T-cell (primary cell): ENCODE measurements around the gene PNMA1. TPM values are rescaled to one million over a fixed set of nuclear protein-coding genes. Genes with fewer than 3 reads are reported as not detected.

Experiments used
- ATAC-seq, 4 experiments: fragments of 200-7000 bp in 3 of 4; fragments of 150-1000 bp in 1 of 4; cut with Tn5 transposase; replicated peaks in 1 of 4; 1 replicate in 3 of 4; 2 replicates in 1 of 4; pipeline ENCODE4 v1.10.0; 2021; ENCODE audit warnings: moderate library complexity in 3 of 4, mild to moderate bottlenecking in 2 of 4, moderate number of reproducible peaks in 1 of 4
- CTCF ChIA-PET, 2 donors: fragments of 300-600 bp; sonication (Branson Sonifier 250); formaldehyde crosslinking; loops; one replicate each; lab custom pipeline; 2022; ENCODE audit warnings: antibody characterized with exemption in 2 of 2; lab: Charles Lee
- POLR2A ChIA-PET, 2 donors: fragments of 300-600 bp; sonication (Branson Sonifier 250); formaldehyde crosslinking; loops; one replicate each; lab custom pipeline; 2022; ENCODE audit warnings: antibody characterized with exemption in 2 of 2; lab: Charles Lee
- DNase-seq, 35 experiments: peaks; one replicate each; pipeline versions ENCODE4 v3.0.0 to v3.0.0-alpha.2; 2013 to 2023
- H3K27ac ChIP-seq: one replicate; pipeline ENCODE4 v1.5.1; 2013; ENCODE audit warnings: low read length
- H3K27me3 ChIP-seq, 2 experiments: replicated peaks in 1 of 2; 1 replicate in 1 of 2; 2 replicates in 1 of 2; pipeline versions ENCODE4 v1.6.1 to v1.7.0; 2013; ENCODE audit warnings: low read length in 1 of 2, mixed read lengths in 1 of 2; ENCODE audit not compliant: control insufficient read depth in 2 of 2, insufficient read depth in 2 of 2; ENCODE audit errors: extremely low read depth in 1 of 2
- H3K36me3 ChIP-seq, 2 donors: 1 replicate in 1 of 2; 2 replicates in 1 of 2; pipeline versions ENCODE4 v1.6.1 to v1.7.0; 2013; ENCODE audit warnings: low read length in 1 of 2; ENCODE audit not compliant: control insufficient read depth in 2 of 2, insufficient read depth in 1 of 2; ENCODE audit errors: extremely low read depth in 1 of 2
- H3K4me1 ChIP-seq, 2 experiments: 1 replicate in 1 of 2; 2 replicates in 1 of 2; pipeline versions ENCODE4 v1.6.1 to v1.7.0; 2013; ENCODE audit warnings: low read length in 2 of 2, mixed read lengths in 1 of 2; ENCODE audit not compliant: insufficient read depth in 2 of 2, control insufficient read depth in 1 of 2; ENCODE audit errors: extremely low read depth in 1 of 2
- H3K4me3 ChIP-seq, 2 donors: 1 replicate in 1 of 2; 2 replicates in 1 of 2; pipeline versions ENCODE4 v1.5.1 to v1.7.0; 2013; ENCODE audit warnings: mild to moderate bottlenecking in 2 of 2, low read length in 1 of 2, moderate library complexity in 1 of 2; ENCODE audit not compliant: control insufficient read depth in 1 of 2; ENCODE audit errors: extremely low read depth in 1 of 2
- H3K9me3 ChIP-seq: 2 replicates; pipeline ENCODE4 v1.7.0; 2013
- H3K27ac Mint-ChIP-seq, 2 donors: one replicate each; pipeline ENCODE4 v1.8.0; 2020 to 2021; ENCODE audit warnings: mild to moderate bottlenecking in 2 of 2, mixed read lengths in 2 of 2
- H3K27me3 Mint-ChIP-seq, 2 donors: one replicate each; pipeline ENCODE4 v1.8.0; 2021 to 2022; ENCODE audit warnings: mixed read lengths in 2 of 2
- H3K36me3 Mint-ChIP-seq: one replicate; pipeline ENCODE4 v1.8.0; 2021; ENCODE audit warnings: mixed read lengths
- H3K4me1 Mint-ChIP-seq, 3 donors: one replicate each; pipeline ENCODE4 v1.8.0; 2020 to 2022; ENCODE audit warnings: mixed read lengths in 3 of 3, mild to moderate bottlenecking in 1 of 3
- H3K4me3 Mint-ChIP-seq, 3 donors: one replicate each; pipeline ENCODE4 v1.8.0; 2020 to 2022; ENCODE audit warnings: mild to moderate bottlenecking in 3 of 3, mixed read lengths in 3 of 3, moderate library complexity in 3 of 3
- H3K9me3 Mint-ChIP-seq, 3 donors: one replicate each; pipeline ENCODE4 v1.8.0; 2020 to 2022; ENCODE audit warnings: mixed read lengths in 3 of 3
- WGBS: methylation state at CpG from one replicate; pipeline ENCODE4 v1.1.5; 2013; ENCODE audit warnings: missing lambda C conversion rate; ENCODE audit not compliant: insufficient coverage; 5-methylcytosine and 5-hydroxymethylcytosine counted together
- total RNA-seq, 35 experiments: library from RNA in 6 of 35; stranded (reverse) in 6 of 35; fragments of 120-200 nt in 1 of 35; gene quantifications; one replicate each; pipeline versions ENCODE4 v1.2.1 to v1.2.4 and lab custom pipeline; 2013 to 2026

The PNMA1 gene
- total RNA-seq, 5 donors from 2014 or later (not counting 1 experiment from before 2014, with no cell fraction given), result 36.2 to 57.9 (median 53.4) TPM

- ATAC-seq, result no peak
- peak overlapping the region in 1 of 2 donors; percentile 49 for H3K4me3 ChIP-seq
Observed at GRCh38 chr14:73742520-73743238, 28.5 kb upstream of the PNMA1 start.

GRCh38 chr14:73741876-73742519 lies 27.8 kb upstream of the PNMA1 start:
- Mint-ChIP-seq H3K36me3 (peaks cover 1% of the 10 kb centered on the region), H3K4me3 (peak overlapping the region; percentile 66 to 90 (median 70)), H3K4me1 (peaks cover 64 to 74% (median 73%) of the 10 kb centered on the region in 3 donors), H3K9me3 (no peaks in the 10 kb centered on the region), H3K27ac (peak overlapping the region; percentile 93 to 96), H3K27me3 (no peaks in the 10 kb centered on the region)
- Histone ChIP-seq H3K4me3 (peak overlapping the region; percentile 16 to 42), H3K9me3 (no peaks in the 10 kb centered on the region), H3K27me3 (no peaks in the 10 kb centered on the region), H3K36me3 (peaks cover 10 to 28% of the 10 kb centered on the region in 2 donors), H3K4me1 (peaks cover 54 to 87% of the 10 kb centered on the region in 2 experiments), H3K27ac (peak overlapping the region; percentile 86)
- WGBS, result 35% methylated on average over 10 of the region's 17 CpGs
- CTCF ChIA-PET, result interaction anchor here (1.0 to 4.8 kb wide), 12 partner anchors 9 to 110 kb away, joined by 3 to 24 read pairs (median 4); partner anchors contain the start of gene PTGR2 (in 1 of the 2)
- peak in 11 of 35 experiments; percentile 23 to 72 (median 35) for DNase-seq
- ATAC-seq, result peak; percentile 41 to 59 (median 43)
- POLR2A ChIA-PET, result interaction anchor here (0.5 to 1.0 kb wide), 3 partner anchors 17 to 107 kb away, joined by 3 to 9 read pairs (median 4); a partner anchor contains a TSS

More at GRCh38 chr14:73742520-73743238, 28.5 kb upstream of the PNMA1 start:
- no peaks in the 10 kb centered on the region for H3K9me3 Mint-ChIP-seq
- 14% methylated on average over 4 of the region's 6 CpGs for WGBS
- peak overlapping the region; percentile 66 to 90 (median 70) for H3K4me3 Mint-ChIP-seq
- ChIA-PET POLR2A (interaction anchor here (0.6 to 1.0 kb wide), 5 partner anchors 16 to 47 kb away, joined by 3 to 5 read pairs (median 3); a partner anchor contains a TSS), CTCF (interaction anchor here (0.9 to 4.8 kb wide), 9 partner anchors 9 to 109 kb away, joined by 3 to 24 read pairs (median 5); partner anchors contain the start of gene PTGR2 (in 1 of the 2))
- peak in 1 of 35 experiments; percentile 18 for DNase-seq
- H3K36me3 Mint-ChIP-seq, result no peaks in the 10 kb centered on the region
- no peaks in the 10 kb centered on the region for H3K27me3 ChIP-seq
- H3K4me1 Mint-ChIP-seq, result peaks cover 70 to 79% (median 78%) of the 10 kb centered on the region in 3 donors
- no peaks in the 10 kb centered on the region for H3K9me3 ChIP-seq
- H3K27ac ChIP-seq, result peak overlapping the region; percentile 86
- no peaks in the 10 kb centered on the region for H3K27me3 Mint-ChIP-seq
- peaks cover 10 to 24% of the 10 kb centered on the region in 2 donors for H3K36me3 ChIP-seq
- peaks cover 60 to 94% of the 10 kb centered on the region in 2 experiments for H3K4me1 ChIP-seq
- peak overlapping the region; percentile 93 to 96 for H3K27ac Mint-ChIP-seq

DNA sequence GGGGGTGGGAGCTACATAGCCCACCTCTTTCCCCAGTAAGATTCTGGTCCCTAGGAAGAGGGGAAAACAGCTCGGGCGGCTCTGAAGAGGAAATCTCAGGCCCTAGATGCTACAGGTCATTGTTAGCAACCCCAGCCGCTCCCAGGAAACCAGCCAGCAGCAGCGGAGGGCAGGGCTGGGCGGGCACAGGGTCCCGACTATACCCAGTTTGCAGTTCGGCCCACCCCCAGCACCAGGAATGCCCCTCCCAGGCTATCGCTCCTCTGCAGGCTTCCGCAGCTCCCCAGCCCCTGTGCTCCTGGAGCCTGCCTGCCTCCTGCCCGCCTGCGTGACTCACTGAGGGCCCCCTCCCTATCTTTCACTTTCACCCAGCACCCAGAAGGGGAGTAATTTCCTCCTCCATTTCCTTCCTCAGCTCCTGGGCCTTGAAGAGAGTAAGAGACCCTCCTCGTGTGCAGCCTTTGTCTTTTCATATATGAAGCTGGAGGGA lies 27.2 kb upstream of the PNMA1 start:
- ATAC-seq, result peak; percentile 71 to 79 (median 76)
- CTCF ChIA-PET, result interaction anchor here (0.5 to 4.8 kb wide), 14 partner anchors 8 to 210 kb away, joined by 3 to 24 read pairs (median 4); partner anchors contain the start of gene PTGR2 (in 1 of the 2)
- POLR2A ChIA-PET, result interaction anchor here (0.5 to 1.3 kb wide), 8 partner anchors 11 to 759 kb away, joined by 3 to 9 read pairs (median 4); a partner anchor contains a TSS

DNA sequence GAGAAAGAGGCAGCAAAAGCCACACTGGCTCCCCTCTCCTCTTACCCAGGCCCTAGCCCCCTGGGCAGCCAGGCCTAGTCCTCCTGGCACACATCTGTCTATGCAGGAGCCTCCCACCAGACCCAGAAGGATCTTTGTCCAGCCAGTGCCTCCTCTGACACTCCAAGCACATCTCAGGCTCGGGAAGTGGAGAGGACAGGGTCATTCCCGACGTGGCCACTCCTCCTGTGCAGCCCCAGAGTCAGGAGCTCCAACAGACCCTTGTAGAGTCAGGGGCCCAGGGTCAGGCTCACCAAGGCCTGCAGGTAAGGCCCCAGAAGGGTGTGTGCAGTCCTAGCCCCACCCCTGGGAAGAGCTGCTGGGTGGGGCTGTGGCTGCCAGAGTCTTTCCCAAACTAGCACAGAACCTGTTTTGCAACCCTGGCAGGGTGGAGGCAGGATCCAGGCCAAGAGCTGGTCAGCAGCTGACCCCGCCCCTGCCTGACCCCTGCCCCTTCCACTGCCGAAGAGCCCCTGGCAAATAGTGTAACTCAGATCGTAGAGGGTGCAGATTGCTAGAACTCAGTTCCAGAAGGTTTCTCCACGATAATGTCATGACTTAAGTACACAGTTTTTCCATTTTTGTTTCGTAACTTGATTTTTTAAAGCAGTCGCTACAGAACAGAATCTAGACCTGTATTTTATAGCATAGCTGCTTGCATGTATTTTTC lies 26.6 kb upstream of the PNMA1 start:
- Histone ChIP-seq H3K27ac (peak overlapping the region; percentile 86), H3K36me3 (peaks cover 13 to 36% of the 10 kb centered on the region in 2 donors), H3K4me3 (peak overlapping the region; percentile 16 to 42), H3K4me1 (peaks cover 45 to 75% of the 10 kb centered on the region in 2 experiments), H3K9me3 (no peaks in the 10 kb centered on the region), H3K27me3 (no peaks in the 10 kb centered on the region)
- H3K27me3 Mint-ChIP-seq, result no peaks in the 10 kb centered on the region
- POLR2A ChIA-PET, result interaction anchor here (0.5 to 1.3 kb wide), 7 partner anchors 12 to 759 kb away, joined by 3 to 5 read pairs (median 3); a partner anchor contains a TSS
- peak overlapping the region; percentile 66 to 90 (median 70) for H3K4me3 Mint-ChIP-seq
- ATAC-seq (no peak), DNase-seq (no peak)
- H3K27ac Mint-ChIP-seq, result peak overlapping the region; percentile 93 to 96
- peaks cover 52 to 66% (median 62%) of the 10 kb centered on the region in 3 donors for H3K4me1 Mint-ChIP-seq
- CTCF ChIA-PET, result interaction anchor here (0.5 to 4.8 kb wide), 9 partner anchors 9 to 211 kb away, joined by 3 to 24 read pairs (median 4); a partner anchor contains a TSS
- H3K9me3 Mint-ChIP-seq, result no peaks in the 10 kb centered on the region
- peaks cover 7% of the 10 kb centered on the region for H3K36me3 Mint-ChIP-seq
- 75% methylated on average over 8 of the region's 9 CpGs for WGBS

More for the DNA sequence above, 27.2 kb upstream of the PNMA1 start:
- Histone ChIP-seq H3K27ac (peak overlapping the region; percentile 86), H3K27me3 (no peaks in the 10 kb centered on the region), H3K4me3 (peak overlapping the region; percentile 16 to 42), H3K4me1 (peaks cover 51 to 81% of the 10 kb centered on the region in 2 experiments), H3K9me3 (no peaks in the 10 kb centered on the region), H3K36me3 (peaks cover 13 to 34% of the 10 kb centered on the region in 2 donors)
- Mint-ChIP-seq H3K4me3 (peak overlapping the region; percentile 66 to 90 (median 70)), H3K27ac (peak overlapping the region; percentile 93 to 96), H3K4me1 (peaks cover 59 to 70% (median 68%) of the 10 kb centered on the region in 3 donors), H3K9me3 (no peaks in the 10 kb centered on the region), H3K27me3 (no peaks in the 10 kb centered on the region), H3K36me3 (peaks cover 7% of the 10 kb centered on the region)
- 0% methylated on average over 7 of the region's 12 CpGs for WGBS
- peak in 28 of 35 experiments; percentile 32 to 80 (median 46) for DNase-seq

- 94% methylated on average over 9 of the region's 12 CpGs for WGBS
- POLR2A ChIA-PET, result interaction anchor here in 1 of 2 donors (1.3 kb wide), 1 partner anchor 45 kb away, joined by 3 read pairs; no protein-coding TSS in a partner anchor
- ATAC-seq, result no peak
- H3K27ac Mint-ChIP-seq, result peak overlapping the region; percentile 93 to 96
- H3K27me3 Mint-ChIP-seq, result no peaks in the 10 kb centered on the region
- H3K36me3 Mint-ChIP-seq, result peaks cover 11% of the 10 kb centered on the region
- H3K4me3 Mint-ChIP-seq, result peak overlapping the region in 1 of 3 donors; percentile 90
- H3K36me3 ChIP-seq, result peaks cover 13 to 41% of the 10 kb centered on the region in 2 donors
- no peak overlapping the region for H3K4me3 ChIP-seq
- CTCF ChIA-PET, result interaction anchor here in 1 of 2 donors (1.4 kb wide), 1 partner anchor 11 kb away, joined by 3 read pairs; no protein-coding TSS in a partner anchor
- H3K4me1 ChIP-seq, result peaks cover 39 to 67% of the 10 kb centered on the region in 2 experiments
- no peaks in the 10 kb centered on the region for H3K9me3 Mint-ChIP-seq
- no peaks in the 10 kb centered on the region for H3K9me3 ChIP-seq
- H3K27me3 ChIP-seq, result no peaks in the 10 kb centered on the region
- H3K27ac ChIP-seq, result peak overlapping the region; percentile 86
- no peak for DNase-seq
- peaks cover 45 to 61% (median 55%) of the 10 kb centered on the region in 3 donors for H3K4me1 Mint-ChIP-seq
Observed at GRCh38 chr14:73739899-73740617, 25.9 kb upstream of the PNMA1 start.
